Transverse colon (tissue), 4 donors: ENCODE results near the gene PCDH8. TPM values are rescaled to one million over a fixed set of nuclear protein-coding genes. Genes with fewer than 3 reads are reported as not detected.

Source experiments
- DNase-seq: peaks from one replicate; pipeline ENCODE4 v3.0.0-alpha.2; 2019
- H3K27ac ChIP-seq, 4 donors: fragments of 200-600 bp; sonication (generic); 2 replicates each; pipeline ENCODE4 v1.5.1; 2016 to 2018; ENCODE audit warnings: inconsistent platforms in 4 of 4
- H3K27me3 ChIP-seq: fragments of 200-600 bp; sonication (generic); 2 replicates; pipeline ENCODE4 v1.5.1; 2017; ENCODE audit warnings: inconsistent platforms
- H3K36me3 ChIP-seq, 4 donors: fragments of 200-600 bp; sonication (generic); 2 replicates each; pipeline ENCODE4 v1.5.1; 2017 to 2019; ENCODE audit warnings: inconsistent platforms in 4 of 4
- H3K4me1 ChIP-seq, 4 donors: fragments of 200-600 bp; sonication (generic); 2 replicates each; pipeline ENCODE4 v1.5.1; 2017 to 2020; ENCODE audit warnings: inconsistent platforms in 4 of 4
- H3K4me3 ChIP-seq, 4 donors: fragments of 200-600 bp; sonication (generic); 1 replicate in 1 of 4; 2 replicates in 3 of 4; pipeline versions ENCODE4 v1.5.1 to v1.6.1; 2017 to 2019; ENCODE audit warnings: inconsistent platforms in 4 of 4
- H3K9me3 ChIP-seq, 2 donors: fragments of 200-600 bp; sonication (generic); 2 replicates each; pipeline ENCODE4 v1.5.1; 2017 to 2019; ENCODE audit warnings: inconsistent platforms in 2 of 2
- CTCF ChIP-seq, 5 experiments: fragments of 200-600 bp in 3 of 5; fragments of 450-650 bp in 2 of 5; sonication (generic) in 3 of 5; IDR thresholded peaks; 1 replicate in 2 of 5; 2 replicates in 3 of 5; pipeline ENCODE4 v1.5.1; 2016 to 2017; ENCODE audit warnings: antibody characterized with exemption in 5 of 5, inconsistent platforms in 3 of 5, mild to moderate bottlenecking in 2 of 5, moderate library complexity in 1 of 5
- EP300 ChIP-seq: sonication (generic); formaldehyde crosslinking; IDR thresholded peaks from one replicate; pipeline ENCODE4 v1.6.1; 2017; ENCODE audit warnings: antibody characterized with exemption, low read depth
- POLR2A ChIP-seq: fragments of 450-650 bp; IDR thresholded peaks from one replicate; pipeline ENCODE4 v1.6.1; 2016; ENCODE audit warnings: antibody characterized with exemption, mild to moderate bottlenecking, moderate library complexity
- POLR2AphosphoS5 ChIP-seq, 3 donors: sonication (generic); formaldehyde crosslinking; IDR thresholded peaks; one replicate each; pipeline ENCODE4 v1.6.1; 2016; ENCODE audit warnings: antibody characterized with exemption in 3 of 3
- WGBS, 2 donors: methylation state at CpG; one replicate each; pipeline ENCODE4 v1.1.5; 2018; ENCODE audit warnings: low coverage in 1 of 2; 5-methylcytosine and 5-hydroxymethylcytosine counted together
- in situ Hi-C, 4 donors: fragments of 200-750 bp; cut with MboI; loops; one replicate each; pipeline versions ENCODE4 v1.15.0 to v1.15.1; 2017; ENCODE audit warnings: low sequenced_read_pairs in 3 of 4, low pct_ligation_motif_present in 1 of 4, low pct_unique_long_range_greater_than_20kb in 1 of 4
- intact Hi-C: fragments of 100-400 bp; cut with DNase I; formaldehyde crosslinking; loops from one replicate; pipeline ENCODE4 v1.15.1; 2023; ENCODE audit warnings: low total_unique reads
- total RNA-seq, 4 donors: library from RNA; depleted of rRNA; stranded (reverse); fragments of >200 nt; gene quantifications; one replicate each; pipeline ENCODE4 v1.1.0, GENCODE V29; 2016

Gene PCDH8
- total RNA-seq, 4 donors from 2014 or later, result 1.9 to 4.9 TPM; not detected in 2

- intact Hi-C loops (no loop called here), in situ Hi-C loops (no loop called here)
- Histone ChIP-seq H3K9me3 (no peaks in the 10 kb centered on the region), H3K27me3 (no peaks in the 10 kb centered on the region), H3K4me1 (no peaks in the 10 kb centered on the region), H3K27ac (no peak overlapping the region), H3K4me3 (no peak overlapping the region), H3K36me3 (no peaks in the 10 kb centered on the region)
- TF ChIP-seq EP300 (no peak), POLR2A (no peak), POLR2AphosphoS5 (IDR thresholded peaks at IDR 0.05) (no peak), CTCF (IDR thresholded peaks at IDR 0.05) (no peak)
- 64 to 79% methylated on average over 4 to 5 of the region's 5 CpGs for whole genome bisulfite sequencing, 2 donors
- no peak for DNase-seq
Measured at GRCh38 chr13:52800856-52801255, 47.6 kb downstream of the PCDH8 start.

GRCh38 chr13:52798770-52799430 lies 49.5 kb downstream of the PCDH8 start:
- Histone ChIP-seq H3K9me3 (no peaks in the 10 kb centered on the region), H3K4me1 (no peaks in the 10 kb centered on the region), H3K36me3 (no peaks in the 10 kb centered on the region), H3K4me3 (no peak overlapping the region), H3K27ac (no peak overlapping the region), H3K27me3 (no peaks in the 10 kb centered on the region)
- TF ChIP-seq POLR2AphosphoS5 (IDR thresholded peaks at IDR 0.05), result no peak
- TF ChIP-seq POLR2A, result no peak
- no peak for TF ChIP-seq CTCF (IDR thresholded peaks at IDR 0.05)
- no peak for TF ChIP-seq EP300
- intact Hi-C loops, result no loop called here
- WGBS, 2 donors, result 0% methylated on average over 1 of the region's 1 CpG
- no peak for DNase-seq
- in situ Hi-C loops, result no loop called here

- WGBS, 2 donors, result 70 to 76% methylated on average over 1 to 2 of the region's 2 CpGs
- TF ChIP-seq CTCF (IDR thresholded peaks at IDR 0.05) (no peak), POLR2AphosphoS5 (IDR thresholded peaks at IDR 0.05) (no peak), POLR2A (no peak), EP300 (no peak)
- in situ Hi-C loops, result no loop called here
Measured at GRCh38 chr13:52797176-52797575, 51.3 kb downstream of the PCDH8 start.

GRCh38 chr13:52794589-52794988 lies 53.9 kb downstream of the PCDH8 start:
- Histone ChIP-seq H3K27me3 (no peaks in the 10 kb centered on the region), H3K4me1 (no peaks in the 10 kb centered on the region), H3K27ac (no peak overlapping the region), H3K9me3 (no peaks in the 10 kb centered on the region), H3K4me3 (no peak overlapping the region), H3K36me3 (no peaks in the 10 kb centered on the region)
- TF ChIP-seq EP300, result no peak
- TF ChIP-seq CTCF (IDR thresholded peaks at IDR 0.05), result no peak
- TF ChIP-seq POLR2A, result no peak
- no peak for TF ChIP-seq POLR2AphosphoS5 (IDR thresholded peaks at IDR 0.05)
- WGBS, 2 donors, result 87 to 94% methylated on average over 6 to 7 of the region's 7 CpGs
- in situ Hi-C loops, result no loop called here
- intact Hi-C loops, result no loop called here
- no peak for DNase-seq

More at GRCh38 chr13:52797176-52797575, 51.3 kb downstream of the PCDH8 start:
- DNase-seq, result no peak
- Histone ChIP-seq H3K9me3 (no peaks in the 10 kb centered on the region), H3K4me1 (no peaks in the 10 kb centered on the region), H3K27ac (no peak overlapping the region), H3K4me3 (no peak overlapping the region), H3K27me3 (no peaks in the 10 kb centered on the region), H3K36me3 (no peaks in the 10 kb centered on the region)
- intact Hi-C loops, result no loop called here
